Testis (tissue), 3 donors: ENCODE measurements around the gene CHCHD3. TPM values are rescaled to one million over a fixed set of nuclear protein-coding genes. Genes with fewer than 3 reads are reported as not detected.

Source experiments
- DNase-seq: peaks from one replicate; pipeline ENCODE4 v3.0.0-alpha.2; 2019
- H3K27ac ChIP-seq, 2 donors: fragments of 200-600 bp; sonication (generic); one replicate each; pipeline ENCODE4 v1.5.1; 2019
- H3K27me3 ChIP-seq: fragments of 200-600 bp; sonication (generic); one replicate; pipeline ENCODE4 v1.5.1; 2019
- H3K36me3 ChIP-seq: fragments of 200-600 bp; sonication (generic); one replicate; pipeline ENCODE4 v1.5.1; 2017; ENCODE audit warnings: low read depth; ENCODE audit errors: missing control alignments
- H3K4me1 ChIP-seq: fragments of 200-600 bp; sonication (generic); one replicate; pipeline ENCODE4 v1.5.1; 2019
- H3K4me3 ChIP-seq, 2 donors: fragments of 200-600 bp; sonication (generic); one replicate each; pipeline ENCODE4 v1.5.1; 2017 to 2019
- H3K9me3 ChIP-seq: fragments of 200-600 bp; sonication (generic); one replicate; pipeline ENCODE4 v1.5.1; 2017
- CTCF ChIP-seq, 3 experiments: fragments of 450-650 bp in 2 of 3; fragments of 200-600 bp in 1 of 3; sonication (generic) in 1 of 3; IDR thresholded peaks; one replicate each; pipeline ENCODE4 v1.5.1; 2016 to 2019; ENCODE audit warnings: antibody characterized with exemption in 3 of 3, mild to moderate bottlenecking in 2 of 3, moderate library complexity in 1 of 3
- POLR2A ChIP-seq: fragments of 450-650 bp; IDR thresholded peaks from one replicate; pipeline ENCODE4 v1.6.1; 2017; ENCODE audit warnings: antibody characterized with exemption, mild to moderate bottlenecking, moderate library complexity
- WGBS, 2 donors: methylation state at CpG; one replicate each; pipeline ENCODE4 v1.1.5; 2018; 5-methylcytosine and 5-hydroxymethylcytosine counted together
- intact Hi-C: fragments of 100-400 bp; cut with DNase I; formaldehyde crosslinking; loops from one replicate; pipeline ENCODE4 v1.15.1; 2023; ENCODE audit warnings: low total_unique reads
- polyA plus RNA-seq: library from polyadenylated mRNA; stranded (reverse); fragments of 350-450 nt; fragmentation: Illumina TruSeq; extraction: RNeasy Lipid Tissue Mini Kit (QIAGEN cat#74804); gene quantifications from one replicate; pipeline ENCODE4 v1.2.3, GENCODE V29; 2014; ENCODE audit warnings: low read depth, low replicate concordance; ENCODE audit not compliant: insufficient read depth
- total RNA-seq, 2 donors: library from RNA; depleted of rRNA; stranded (reverse); fragments of >200 nt; gene quantifications; one replicate each; pipeline ENCODE4 v1.2.3, GENCODE V29; 2016

The CHCHD3 gene
- total and polyA plus RNA-seq, 3 donors from 2014 or later = 44.0 to 53.0 (median 47.9) TPM

DNA sequence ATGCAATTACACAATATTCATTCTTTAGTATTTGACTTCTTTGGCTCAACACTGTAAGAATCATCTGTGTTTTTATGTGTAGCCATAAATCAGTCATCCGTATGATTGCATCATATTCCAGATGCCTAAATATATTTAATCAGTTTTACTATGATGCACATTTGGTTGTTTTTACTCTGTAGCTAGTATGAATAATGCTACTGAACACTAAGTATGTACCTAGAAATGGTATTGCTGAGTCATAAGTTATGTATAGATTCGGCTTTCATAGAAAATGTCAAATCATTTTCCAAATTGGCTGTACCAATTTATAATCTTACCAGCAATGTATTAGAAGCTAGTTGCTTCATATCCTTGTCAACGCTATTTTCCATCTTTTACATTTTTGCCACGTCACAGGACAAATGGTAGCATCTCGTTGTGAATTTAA lies 308.3 kb downstream of the CHCHD3 start:
- WGBS, 2 donors = 87 to 90% methylated on average over 5 of the region's 5 CpGs
- H3K36me3 ChIP-seq = no peaks in the 10 kb centered on the region
- no peaks in the 10 kb centered on the region for H3K9me3 ChIP-seq
- TF ChIP-seq POLR2A (no peak), CTCF (IDR thresholded peaks at IDR 0.05) (no peak)
- DNase-seq = no peak
- no peaks in the 10 kb centered on the region for H3K4me1 ChIP-seq
- no peak overlapping the region for H3K27ac ChIP-seq
- H3K27me3 ChIP-seq = no peaks in the 10 kb centered on the region
- no peak overlapping the region for H3K4me3 ChIP-seq
- intact Hi-C loops = no loop called here

- DNase-seq = peak; percentile 21
- Histone ChIP-seq H3K9me3 (no peaks in the 10 kb centered on the region), H3K27me3 (no peaks in the 10 kb centered on the region), H3K4me3 (no peak overlapping the region), H3K4me1 (no peaks in the 10 kb centered on the region), H3K27ac (no peak overlapping the region), H3K36me3 (no peaks in the 10 kb centered on the region)
- TF ChIP-seq CTCF (IDR thresholded peaks at IDR 0.05) (no peak), POLR2A (no peak)
- intact Hi-C loops = no loop called here
- WGBS, 2 donors = 50 to 61% methylated on average over 6 of the region's 6 CpGs
Observed at GRCh38 chr7:132771301-132771730, 310.6 kb downstream of the CHCHD3 start.

DNA sequence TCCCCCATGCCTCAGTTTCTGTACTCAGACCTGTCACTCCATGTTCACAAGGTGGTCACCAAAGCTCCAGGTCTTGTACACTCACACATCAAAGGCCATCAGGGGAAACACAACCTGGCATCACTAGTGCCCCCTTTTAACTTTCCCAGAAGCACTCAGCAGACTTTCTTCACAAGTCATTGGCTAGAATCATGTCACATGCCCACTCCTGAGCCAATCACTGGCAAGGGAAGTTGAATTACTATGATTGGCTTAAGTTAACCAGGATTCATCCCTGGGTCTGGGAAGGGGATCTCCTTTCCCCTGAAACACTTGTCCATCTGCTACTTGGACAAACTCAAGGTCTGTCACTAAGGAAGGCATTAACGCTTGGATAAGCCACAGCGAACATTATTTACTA lies 311.8 kb downstream of the CHCHD3 start:
- no peak for TF ChIP-seq POLR2A
- no peak for TF ChIP-seq CTCF (IDR thresholded peaks at IDR 0.05)
- 88 to 93% methylated on average over 2 of the region's 2 CpGs for WGBS, 2 donors
- intact Hi-C loops = no loop called here
- H3K27ac ChIP-seq = no peak overlapping the region
- no peaks in the 10 kb centered on the region for H3K36me3 ChIP-seq
- H3K4me1 ChIP-seq = no peaks in the 10 kb centered on the region
- H3K9me3 ChIP-seq = no peaks in the 10 kb centered on the region
- no peaks in the 10 kb centered on the region for H3K27me3 ChIP-seq
- H3K4me3 ChIP-seq = no peak overlapping the region
- no peak for DNase-seq

- Histone ChIP-seq H3K27ac (no peak overlapping the region), H3K4me1 (no peaks in the 10 kb centered on the region), H3K9me3 (no peaks in the 10 kb centered on the region), H3K36me3 (no peaks in the 10 kb centered on the region), H3K27me3 (no peaks in the 10 kb centered on the region), H3K4me3 (no peak overlapping the region)
- TF ChIP-seq POLR2A (no peak), CTCF (IDR thresholded peaks at IDR 0.05) (no peak)
- DNase-seq = no peak
- intact Hi-C loops = no loop called here
- WGBS, 2 donors = 91 to 99% methylated on average over 2 of the region's 2 CpGs
Observed at GRCh38 chr7:132769280-132769679, 312.6 kb downstream of the CHCHD3 start.

DNA sequence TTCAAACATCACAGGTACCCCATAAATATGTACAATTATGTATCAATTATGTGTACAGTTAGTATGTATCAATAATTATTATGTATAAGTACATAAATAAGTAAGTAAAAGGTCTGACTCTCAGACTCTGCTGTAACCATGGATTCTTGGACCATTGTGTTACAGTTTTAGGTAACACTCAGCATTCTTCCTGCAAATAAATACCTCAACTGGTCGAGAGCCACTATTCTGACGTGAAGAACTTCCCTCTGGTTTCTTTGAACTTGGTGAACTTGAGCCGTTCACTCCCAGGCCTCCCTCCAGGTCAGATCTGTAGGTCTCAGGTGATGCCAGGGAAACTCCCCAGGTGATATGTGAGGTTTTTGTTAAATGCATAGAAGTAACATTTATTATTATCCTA lies 313.8 kb downstream of the CHCHD3 start:
- 86 to 89% methylated on average over 3 of the region's 3 CpGs for WGBS, 2 donors
- no peaks in the 10 kb centered on the region for H3K4me1 ChIP-seq
- intact Hi-C loops = no loop called here

More for the DNA sequence above, 313.8 kb downstream of the CHCHD3 start:
- no peak overlapping the region for H3K27ac ChIP-seq
- H3K9me3 ChIP-seq = no peaks in the 10 kb centered on the region
- no peak overlapping the region for H3K4me3 ChIP-seq
- DNase-seq = no peak
- no peaks in the 10 kb centered on the region for H3K27me3 ChIP-seq
- TF ChIP-seq CTCF (IDR thresholded peaks at IDR 0.05) (no peak), POLR2A (no peak)
- no peaks in the 10 kb centered on the region for H3K36me3 ChIP-seq
